HG02571 (cell line): ENCODE data around the gene AMMECR1.

Experiments used
- ATAC-seq: cut with Tn5 transposase; IDR thresholded peaks from one replicate; pipeline ENCODE4 v1.9.1; 2021; ENCODE audit warnings: mild to moderate bottlenecking, moderate library complexity; ENCODE audit not compliant: unreplicated experiment

AMMECR1 gene

GRCh38 chrX:110214684-110215083 lies 103.2 kb downstream of the AMMECR1 start:
- no peak for ATAC-seq

- ATAC-seq = no peak
Measured at GRCh38 chrX:110213183-110213582, 104.7 kb downstream of the AMMECR1 start.

- ATAC-seq = no peak
Measured at GRCh38 chrX:110212299-110212698, 105.6 kb downstream of the AMMECR1 start.

- no peak for ATAC-seq
Measured at GRCh38 chrX:110211340-110211739, 106.5 kb downstream of the AMMECR1 start.

GRCh38 chrX:110210417-110211139 lies 107.3 kb downstream of the AMMECR1 start:
- ATAC-seq = no peak

- no peak for ATAC-seq
Measured at GRCh38 chrX:110208092-110208491, 109.8 kb downstream of the AMMECR1 start.

GRCh38 chrX:110204986-110205385 lies 112.9 kb downstream of the AMMECR1 start:
- ATAC-seq = no peak

GRCh38 chrX:110201799-110202198 lies 116.1 kb downstream of the AMMECR1 start:
- ATAC-seq = no peak

- no peak for ATAC-seq
Measured at GRCh38 chrX:110194977-110195376, 122.9 kb downstream of the AMMECR1 start.

GRCh38 chrX:110192516-110192915 lies 125.4 kb downstream of the AMMECR1 start:
- no peak for ATAC-seq

- ATAC-seq = no peak
Measured at GRCh38 chrX:110188701-110189558, 129.0 kb downstream of the AMMECR1 start.

- no peak for ATAC-seq
Measured at GRCh38 chrX:110183314-110183713, 134.6 kb downstream of the AMMECR1 start.

- no peak for ATAC-seq
Measured at GRCh38 chrX:110182865-110183264, 135.0 kb downstream of the AMMECR1 start.

GRCh38 chrX:110182362-110182761 lies 135.5 kb downstream of the AMMECR1 start:
- ATAC-seq = no peak

GRCh38 chrX:110181459-110182137 lies 136.3 kb downstream of the AMMECR1 start:
- ATAC-seq = no peak

GRCh38 chrX:110180928-110181310 lies 137.0 kb downstream of the AMMECR1 start:
- peak; percentile 80 for ATAC-seq

- ATAC-seq = peak; percentile 18
Measured at GRCh38 chrX:110180176-110180927, 137.5 kb downstream of the AMMECR1 start.

- ATAC-seq = no peak
Measured at GRCh38 chrX:110178179-110178865, 139.6 kb downstream of the AMMECR1 start.

GRCh38 chrX:110175696-110176095 lies 142.2 kb downstream of the AMMECR1 start:
- no peak for ATAC-seq

- ATAC-seq = no peak
Measured at GRCh38 chrX:110175146-110175545, 142.7 kb downstream of the AMMECR1 start.
